Activated gamma-delta T cell treated with Interleukin-2 at 50 U/mL for 16 hours (primary cell): ENCODE results near the gene PPP1R37.
A peak's percentile ranks its signal among the peaks of the same experiment; 100 is the strongest.
"Not testable (repeated sequence)": the region's sequence is repeated elsewhere in the genome, so short reads cannot be mapped to it uniquely, and the experiment has no call there.

ENCODE experiments used
- DNase-seq: peaks from one replicate; pipeline ENCODE4 v3.0.0-alpha.2; 2020

The PPP1R37 gene

DNA sequence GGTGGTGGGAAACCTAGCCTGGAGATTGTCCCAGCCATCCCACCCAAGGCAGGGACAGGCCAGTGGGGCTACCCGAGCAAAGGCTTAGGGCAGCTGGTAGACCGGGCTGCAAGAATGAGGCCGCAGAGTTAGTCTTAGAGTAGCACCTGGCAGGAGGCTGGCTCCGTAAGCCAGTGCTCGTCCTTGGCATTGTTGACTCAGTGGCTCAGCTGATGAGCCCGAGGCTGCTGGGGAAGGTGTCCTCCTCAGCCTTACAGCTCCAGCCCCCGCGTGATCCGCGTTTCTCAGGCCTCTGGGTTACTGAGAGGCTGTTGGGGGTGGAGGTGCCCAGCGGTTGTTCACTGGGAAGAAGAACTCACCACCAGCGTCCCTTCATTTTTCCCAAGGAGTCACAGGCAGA is 24.7 kb downstream of the PPP1R37 start:
- DNase-seq: no peak

DNA sequence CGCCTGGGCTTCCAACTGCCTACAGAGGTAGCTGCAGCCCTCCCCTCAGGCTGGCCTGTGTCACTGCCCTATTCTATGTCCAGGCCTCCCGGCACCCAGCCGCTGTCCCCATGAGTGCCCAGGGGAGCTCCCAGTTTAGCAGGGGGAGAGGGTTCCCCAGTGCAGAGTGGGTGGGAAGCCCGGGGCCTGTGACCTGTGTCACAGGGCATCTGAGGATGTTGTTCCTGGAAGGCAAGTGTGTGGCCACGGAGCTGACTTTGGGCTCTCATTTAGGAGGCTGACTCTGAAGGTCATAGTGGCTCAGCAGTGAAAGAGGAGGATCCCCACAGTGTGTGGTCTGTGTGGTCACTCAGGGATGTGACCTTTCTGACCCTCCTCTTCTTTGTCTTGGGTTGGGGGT is 25.1 kb downstream of the PPP1R37 start:
- DNase-seq: no peak

DNA sequence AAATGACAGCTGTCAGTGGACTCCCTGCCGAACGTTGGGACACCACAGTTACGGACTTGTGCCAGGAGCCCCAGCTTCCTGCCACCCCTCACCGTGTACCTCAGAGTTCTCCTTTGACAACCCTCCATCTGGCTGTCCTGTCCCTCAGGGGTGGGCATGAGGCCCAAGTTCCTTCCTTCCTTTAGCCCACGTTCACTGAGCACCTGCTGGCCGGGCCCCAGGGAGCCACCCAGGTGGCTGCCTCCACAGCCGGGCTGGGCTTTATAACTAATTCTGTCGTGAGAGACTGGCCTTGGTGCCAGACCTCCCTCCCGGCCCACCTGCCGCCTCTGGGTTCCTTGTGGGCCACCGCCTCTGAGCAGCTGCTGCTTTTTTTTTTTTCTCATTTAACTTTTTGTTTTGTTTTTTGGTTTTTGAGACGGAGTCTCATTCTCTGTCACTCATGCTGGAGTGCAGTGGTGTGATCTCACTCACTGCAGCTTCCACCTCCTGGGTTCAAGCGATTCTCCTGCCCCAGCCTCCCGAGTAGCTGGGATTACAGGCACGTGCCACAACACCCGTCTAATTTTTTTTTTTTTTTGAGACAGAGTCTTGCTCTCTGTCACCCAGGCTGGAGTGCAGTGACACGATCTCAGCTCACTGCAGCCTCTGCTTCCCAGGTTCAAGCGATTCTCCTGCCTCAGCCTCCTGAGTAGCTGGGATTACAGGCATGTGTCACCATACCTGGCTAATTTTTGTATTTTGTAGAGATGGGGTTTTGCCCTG is 25.8 kb downstream of the PPP1R37 start:
- not testable (repeated sequence) for DNase-seq

DNA sequence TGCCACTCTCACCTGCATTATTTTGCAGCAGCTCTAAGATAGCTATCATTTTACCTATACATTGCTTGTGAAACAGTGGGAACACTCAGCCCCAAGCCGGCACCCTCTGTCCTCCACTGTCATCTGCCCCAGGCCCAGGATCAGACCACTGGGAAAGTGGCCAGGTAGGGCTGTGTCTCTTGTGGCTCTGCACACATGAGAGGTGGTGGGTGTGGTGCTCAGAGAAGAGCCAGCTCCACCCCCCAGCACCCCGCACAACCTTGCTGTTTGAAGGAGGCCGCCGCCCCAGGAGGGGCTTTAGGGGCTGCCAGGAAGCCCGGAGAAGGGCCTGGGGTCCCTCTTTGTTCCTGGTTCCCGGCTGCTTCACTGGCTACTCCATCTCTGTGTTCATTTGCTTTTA is 26.6 kb downstream of the PPP1R37 start:
- no peak for DNase-seq

DNA sequence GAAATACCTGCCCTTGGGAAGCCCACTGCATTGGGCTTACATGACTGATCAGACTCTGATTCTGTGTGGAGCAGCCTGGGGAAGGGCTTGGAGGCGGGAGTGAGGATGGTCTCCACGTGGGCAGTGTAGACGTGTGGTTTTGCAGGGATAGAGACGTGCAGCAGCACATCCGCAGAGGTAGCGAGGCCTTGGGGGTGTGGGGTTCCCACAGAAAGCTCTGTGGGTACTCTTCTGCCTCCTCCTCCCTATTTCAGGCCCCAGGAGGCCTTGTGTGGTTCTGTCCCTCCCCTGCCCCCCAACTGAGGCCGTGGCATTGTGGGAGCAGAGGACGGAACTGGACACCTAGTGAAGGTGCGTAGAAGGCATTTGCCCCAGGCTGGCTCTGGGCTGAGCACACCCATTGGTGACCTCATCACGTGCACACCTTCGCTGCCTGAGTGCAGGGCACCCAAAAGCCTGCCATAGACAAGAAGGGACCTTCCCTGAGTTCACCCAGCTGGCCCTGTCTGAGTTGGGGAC is 28.9 kb downstream of the PPP1R37 start:
- DNase-seq: no peak

DNA sequence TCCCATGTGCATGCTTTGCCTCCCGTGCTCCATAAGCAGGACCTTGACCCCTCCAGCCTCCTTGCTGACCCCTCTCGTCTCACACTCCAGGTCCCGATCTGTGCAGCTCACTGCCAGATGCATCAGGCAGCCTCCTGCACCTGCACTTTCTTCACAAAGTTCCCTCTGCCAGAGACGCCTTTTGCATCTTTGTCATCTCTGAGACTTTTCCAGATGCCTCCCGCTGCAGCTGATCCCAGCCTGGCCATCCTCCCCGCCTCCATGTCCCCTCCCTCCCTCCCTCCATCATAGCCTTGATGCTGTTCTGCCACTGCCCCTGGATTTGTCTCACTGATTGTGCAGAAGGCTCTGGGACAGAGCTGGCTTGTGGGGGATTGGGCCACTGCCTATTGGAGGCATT is 29.9 kb downstream of the PPP1R37 start:
- DNase-seq: no peak

DNA sequence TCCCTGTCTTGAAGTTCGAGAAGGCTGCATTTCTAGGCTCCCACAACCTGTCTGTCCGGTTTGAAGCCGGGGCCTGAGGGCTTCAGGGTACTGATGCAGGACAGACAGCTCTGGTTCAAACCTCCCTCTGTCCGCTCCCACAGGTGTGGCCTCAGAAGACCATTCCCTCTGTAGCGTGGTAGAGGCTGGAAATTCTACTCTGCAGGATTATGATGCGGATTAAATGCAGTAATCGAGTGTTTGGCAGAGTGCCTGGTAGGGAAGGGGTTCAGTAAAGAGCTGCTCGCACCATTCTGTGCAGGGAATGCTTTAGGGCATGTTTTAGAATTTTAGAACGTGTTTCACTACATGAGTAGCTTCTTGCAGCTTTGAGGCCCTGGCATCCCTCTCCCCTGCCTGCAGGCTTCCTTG is 30.5 kb downstream of the PPP1R37 start:
- DNase-seq: no peak

DNA sequence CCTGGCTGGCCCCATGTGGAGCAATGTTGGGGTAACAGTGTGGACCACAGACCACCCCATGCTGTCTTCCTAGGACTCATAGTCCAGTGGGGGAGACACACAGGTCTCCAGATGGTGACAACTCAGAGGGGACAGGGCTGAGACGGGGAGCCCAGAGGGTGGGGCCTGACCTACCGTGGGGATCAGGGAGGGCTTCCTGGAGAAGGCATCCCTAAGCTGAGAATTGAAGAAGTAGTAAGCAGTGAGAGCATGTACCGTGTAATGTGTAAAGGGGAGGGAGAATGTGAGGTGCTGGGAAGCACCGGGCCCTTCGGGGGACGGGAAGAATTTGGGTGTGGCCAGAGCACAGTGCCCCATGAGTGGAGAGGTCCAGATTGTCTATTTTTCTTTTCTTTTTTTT is 31.0 kb downstream of the PPP1R37 start:
- DNase-seq: no peak

DNA sequence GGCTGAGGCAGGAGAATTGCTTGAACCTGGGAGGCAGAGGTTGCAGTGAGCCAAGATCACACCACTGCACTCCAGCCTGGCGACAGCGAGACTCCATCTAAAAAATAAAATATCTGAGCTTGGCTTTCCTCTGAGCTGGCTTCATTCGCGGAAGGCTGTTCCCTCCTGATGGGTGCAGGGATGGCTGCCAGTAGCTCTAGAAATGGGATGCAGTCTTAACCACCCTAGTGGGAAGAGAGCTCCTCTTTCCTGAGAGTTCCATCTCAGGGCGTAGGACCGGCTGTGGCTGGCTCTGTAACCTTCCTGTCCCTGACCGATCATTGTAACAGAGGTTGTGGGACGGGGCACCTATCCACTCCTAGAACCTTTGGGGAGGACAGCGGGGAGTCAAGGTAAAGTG is 32.4 kb downstream of the PPP1R37 start:
- DNase-seq: no peak

DNA sequence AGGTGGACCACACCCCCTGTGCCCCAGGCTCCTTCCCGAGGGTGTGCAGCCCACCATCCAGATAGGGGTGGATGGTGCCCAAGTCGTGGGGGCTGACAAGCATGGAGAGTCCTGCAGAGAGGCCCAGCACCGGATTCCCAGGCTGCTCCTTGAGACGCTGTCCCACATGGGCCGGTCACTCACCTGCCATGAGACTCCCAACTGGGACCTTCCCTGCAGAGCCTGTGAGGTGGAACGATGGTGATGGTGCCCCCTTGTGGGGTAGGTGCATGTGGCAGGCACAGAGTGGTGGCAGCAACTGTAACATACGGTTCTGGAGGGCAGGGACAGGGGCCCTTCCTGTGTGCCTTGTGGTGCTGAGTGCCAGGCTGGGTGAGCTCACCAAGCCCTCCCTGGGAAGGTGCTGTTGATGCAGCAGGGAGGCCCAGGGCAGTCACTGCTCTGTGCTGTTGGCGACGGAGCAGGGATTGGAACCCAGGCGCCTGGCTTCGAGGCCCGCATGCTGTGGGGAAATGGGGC is 33.1 kb downstream of the PPP1R37 start:
- peak; percentile 65 for DNase-seq

DNA sequence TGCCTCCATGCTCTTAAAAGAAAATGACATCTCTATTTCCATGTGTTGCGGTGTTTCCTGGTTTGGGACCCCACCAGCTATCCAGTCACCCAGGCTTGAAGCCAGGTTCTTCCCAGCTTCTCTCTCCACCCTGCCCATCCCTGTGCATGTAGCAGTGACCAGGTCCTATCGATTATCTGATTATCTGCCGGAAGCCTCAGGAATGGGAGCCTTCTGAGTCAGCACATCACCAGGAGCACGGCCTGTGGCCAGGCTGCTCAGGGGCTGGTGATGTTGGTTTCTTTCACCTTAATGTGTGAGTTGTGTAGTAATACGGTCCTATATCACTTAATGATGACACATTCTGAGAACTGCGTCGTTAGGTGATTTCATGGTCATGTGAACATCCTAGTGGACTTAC is 33.7 kb downstream of the PPP1R37 start:
- DNase-seq: no peak

DNA sequence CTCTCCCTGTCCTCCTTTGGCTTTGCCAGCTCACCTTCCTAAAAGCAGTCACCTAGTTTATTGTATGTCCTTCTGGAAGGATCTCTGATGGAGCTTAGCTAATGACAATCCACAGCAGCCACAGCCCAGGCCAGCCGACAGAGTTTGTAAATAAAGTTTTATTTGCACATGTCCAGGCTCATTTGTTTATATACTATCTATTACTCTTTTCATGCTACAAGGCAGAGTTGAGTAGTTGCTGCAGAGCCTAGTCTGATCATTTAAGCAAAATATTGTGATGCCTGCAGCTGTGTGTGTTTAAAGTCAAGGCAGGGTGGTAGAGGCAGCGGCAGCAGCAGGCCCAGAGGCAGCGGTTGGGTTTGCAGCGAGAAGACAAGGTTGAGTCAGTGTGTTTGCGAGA is 35.2 kb downstream of the PPP1R37 start:
- DNase-seq: no peak

DNA sequence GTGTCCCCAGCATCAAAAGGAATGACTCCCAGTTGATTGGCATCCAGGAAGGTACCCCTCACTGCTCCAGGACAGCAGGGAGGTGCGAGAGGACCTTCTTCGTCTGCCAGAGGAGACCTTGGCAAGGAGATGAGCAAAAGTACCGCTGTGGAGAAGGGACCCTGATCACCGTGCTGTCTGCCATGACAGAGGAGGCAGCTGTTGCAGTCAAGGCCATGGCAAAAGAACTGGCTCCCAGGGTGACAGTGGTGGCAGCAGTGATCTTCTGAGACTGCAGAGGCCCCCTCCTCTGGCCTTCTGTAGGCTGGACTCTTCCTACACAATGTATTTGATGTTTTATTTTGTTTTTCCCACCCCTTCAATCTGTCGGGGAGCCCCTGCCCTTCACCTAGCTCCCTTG is 35.8 kb downstream of the PPP1R37 start:
- DNase-seq: no peak

DNA sequence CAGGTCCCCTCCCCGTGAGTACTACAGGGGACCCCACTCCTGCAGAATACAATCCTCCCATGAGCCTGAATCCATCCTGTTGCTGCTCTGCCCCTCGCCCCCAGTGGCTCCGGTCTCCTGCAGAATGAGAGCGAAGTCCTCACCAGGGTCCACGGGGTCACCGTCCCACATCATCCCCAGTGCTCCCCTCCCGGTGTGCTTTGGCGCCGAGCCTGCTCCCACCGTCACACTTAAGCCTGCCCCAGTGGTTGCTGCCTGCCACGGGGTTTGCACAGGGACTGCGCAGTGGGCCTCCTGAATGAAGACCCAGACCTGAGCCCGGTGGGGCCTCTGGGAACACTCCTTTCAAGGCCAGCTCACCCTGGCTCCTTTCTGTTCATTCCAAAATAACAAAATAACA is 37.3 kb downstream of the PPP1R37 start:
- DNase-seq: no peak

DNA sequence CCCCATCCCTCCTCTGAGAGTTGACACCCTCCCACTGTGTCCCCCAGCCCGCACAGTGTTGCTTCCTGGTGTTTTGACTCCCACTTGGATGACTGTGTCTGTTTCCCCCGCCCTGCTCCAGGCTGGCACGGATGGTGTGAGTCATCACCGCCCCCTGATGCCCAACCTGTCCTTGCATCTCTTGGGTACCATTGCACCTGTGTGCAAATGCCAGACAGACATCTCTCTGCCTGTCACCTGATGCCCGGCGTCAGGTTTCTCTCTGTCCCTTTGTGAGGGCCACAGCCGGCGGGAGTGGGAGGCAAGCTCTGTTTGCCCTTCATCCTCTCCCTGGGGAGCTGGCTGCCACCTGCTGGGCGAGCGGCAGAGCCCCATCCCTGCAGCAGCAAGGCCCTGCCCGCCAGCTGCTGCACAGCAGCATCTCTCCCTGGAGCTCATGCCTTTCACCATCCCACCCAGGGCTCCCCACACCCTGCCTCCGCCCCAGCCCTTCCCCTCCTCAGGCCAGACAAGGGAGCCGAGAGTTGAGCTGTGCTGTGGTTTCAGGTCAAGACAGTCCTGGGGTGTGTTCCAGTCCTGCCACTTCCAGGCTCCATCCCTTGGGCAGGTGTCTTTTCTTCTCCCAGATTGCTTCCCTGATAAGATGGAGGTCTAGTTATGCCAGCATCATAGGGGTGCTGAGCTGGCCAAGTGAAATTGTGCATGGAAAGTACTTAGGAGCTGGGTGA is 38.1 kb downstream of the PPP1R37 start:
- DNase-seq: no peak

DNA sequence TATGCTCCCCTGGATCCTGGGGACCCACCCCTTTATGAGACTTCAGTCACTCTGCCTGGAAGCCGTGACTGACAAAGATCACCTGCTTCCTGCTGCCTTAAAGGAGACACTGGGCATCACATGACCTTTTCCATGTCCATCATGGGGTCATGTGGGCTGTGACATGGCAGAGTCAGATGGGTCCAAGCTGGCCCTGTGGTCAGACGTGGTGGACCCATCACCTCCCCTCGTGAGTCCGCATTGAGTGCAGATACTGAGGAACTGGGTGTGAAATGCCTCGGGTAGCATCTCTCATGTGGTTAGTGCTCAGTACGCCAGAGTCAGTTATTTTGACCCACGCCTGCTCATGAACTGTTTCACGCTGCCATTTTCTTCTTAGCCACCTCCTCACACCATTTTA is 40.7 kb downstream of the PPP1R37 start:
- no peak for DNase-seq

DNA sequence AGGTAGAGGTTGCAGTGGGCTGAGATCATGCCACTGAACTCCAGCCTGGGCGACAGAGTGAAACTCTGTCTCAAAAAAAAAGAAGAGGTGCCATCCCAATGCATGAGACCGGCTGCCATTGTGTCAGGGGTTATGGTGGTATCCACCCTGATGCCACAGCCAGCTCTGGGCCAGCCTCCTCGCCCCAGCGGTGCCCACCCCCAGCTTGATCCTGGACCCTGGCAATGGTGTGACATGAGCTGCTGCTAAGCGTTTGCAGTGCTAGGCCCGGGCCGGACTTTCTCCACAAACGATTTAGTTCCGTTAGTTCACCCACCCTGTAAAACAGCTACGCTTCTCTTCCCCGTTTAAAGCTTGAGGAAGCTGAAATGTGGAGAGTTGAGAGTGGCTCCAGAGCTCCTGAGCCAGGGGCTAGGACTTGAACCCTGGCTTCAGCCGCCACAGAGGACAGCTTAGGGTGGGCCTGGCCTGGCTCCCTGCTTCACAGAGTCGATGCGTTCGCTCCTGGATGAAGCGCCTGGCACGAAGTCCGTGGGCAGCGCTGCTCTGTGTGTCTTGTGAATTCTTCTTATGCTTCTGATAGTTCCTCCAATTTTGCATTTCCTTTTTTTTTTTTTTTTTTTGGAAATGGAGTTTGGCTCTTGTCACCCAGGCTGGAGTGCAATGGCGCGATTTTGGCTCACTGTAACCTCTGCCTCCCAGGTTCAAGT is 42.4 kb downstream of the PPP1R37 start:
- no peak for DNase-seq

DNA sequence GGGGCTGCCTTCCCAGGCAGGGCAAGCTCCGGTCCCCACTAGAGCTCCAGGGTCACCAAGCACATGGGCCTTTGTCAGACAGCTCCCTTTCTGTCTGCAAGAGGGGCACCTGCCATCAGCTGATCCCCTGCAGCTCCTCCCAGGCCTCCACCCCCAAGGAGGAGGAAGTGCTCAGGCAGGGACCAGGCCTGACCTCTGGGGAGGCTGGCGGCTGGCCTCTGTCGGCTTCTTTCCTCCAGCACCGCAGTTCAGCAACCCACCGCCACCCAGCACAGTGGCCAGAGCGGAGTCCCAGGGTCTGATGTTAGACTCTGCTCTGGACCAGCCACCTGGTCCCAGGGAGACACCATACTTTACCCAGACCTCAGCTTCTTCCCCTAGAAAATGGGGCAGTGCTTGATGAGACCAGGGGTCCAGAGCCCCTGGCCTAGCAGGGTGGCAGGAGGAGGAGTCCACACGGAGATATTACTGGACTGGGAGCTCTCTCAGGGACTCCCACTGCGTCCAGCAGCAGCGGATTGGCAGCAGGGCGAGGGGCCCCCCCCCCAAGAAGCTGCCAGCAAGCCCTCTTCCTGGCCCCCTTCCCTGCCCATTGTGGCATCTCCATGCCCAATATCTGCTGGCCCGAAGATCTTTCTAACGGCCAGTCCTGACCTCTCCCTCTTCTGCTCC is 43.7 kb downstream of the PPP1R37 start:
- DNase-seq: no peak

DNA sequence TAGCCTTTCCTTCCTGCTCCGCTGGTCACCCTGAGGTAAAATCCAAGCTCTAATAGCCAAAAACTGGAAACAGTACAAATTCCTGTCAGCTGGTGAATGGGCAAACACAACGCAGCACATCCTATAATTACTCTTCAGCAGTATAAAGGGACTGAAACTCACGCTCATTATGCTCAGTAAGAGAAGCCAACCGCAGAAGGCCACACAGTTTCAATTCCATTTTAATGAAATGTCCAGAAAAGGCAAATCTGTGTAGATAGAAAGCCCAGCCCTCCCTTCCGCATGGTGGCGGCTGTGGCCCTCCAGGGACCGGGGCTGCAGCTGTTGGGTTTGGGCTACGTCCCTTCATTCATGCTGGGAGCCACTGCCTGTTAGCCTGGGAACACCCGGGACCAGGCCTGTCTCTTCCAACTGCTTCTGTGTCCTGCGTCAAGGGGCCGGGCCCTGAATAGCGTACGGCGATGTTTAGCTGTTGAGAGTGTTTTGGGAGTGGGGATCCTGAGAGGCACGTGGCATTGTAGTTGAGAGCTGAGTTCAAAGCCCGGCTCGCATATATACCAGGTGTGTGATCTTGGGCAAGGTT is 44.3 kb downstream of the PPP1R37 start:
- no peak for DNase-seq

DNA sequence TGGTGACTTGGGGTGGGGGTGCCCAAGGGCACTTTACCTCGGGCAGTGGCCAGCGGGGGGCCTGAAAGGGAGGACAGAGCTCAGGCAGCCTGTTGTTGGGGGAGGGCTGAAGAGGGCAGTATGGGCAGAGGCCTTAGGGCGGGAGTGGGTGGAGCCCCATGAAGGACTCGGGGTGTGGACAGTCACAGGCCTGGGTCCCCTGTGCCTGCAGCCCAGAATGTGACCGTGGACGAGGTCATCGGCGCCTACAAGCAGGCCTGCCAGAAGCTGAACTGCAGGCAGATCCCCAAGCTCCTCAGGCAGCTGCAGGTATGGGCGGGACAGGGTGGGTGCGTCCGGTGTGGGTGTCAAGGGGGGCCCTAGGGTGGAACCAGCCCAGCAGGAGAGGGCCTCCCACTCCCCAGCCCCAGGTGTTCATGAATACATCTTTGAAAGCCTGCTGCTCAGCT is 45.3 kb downstream of the PPP1R37 start:
- DNase-seq: no peak

DNA sequence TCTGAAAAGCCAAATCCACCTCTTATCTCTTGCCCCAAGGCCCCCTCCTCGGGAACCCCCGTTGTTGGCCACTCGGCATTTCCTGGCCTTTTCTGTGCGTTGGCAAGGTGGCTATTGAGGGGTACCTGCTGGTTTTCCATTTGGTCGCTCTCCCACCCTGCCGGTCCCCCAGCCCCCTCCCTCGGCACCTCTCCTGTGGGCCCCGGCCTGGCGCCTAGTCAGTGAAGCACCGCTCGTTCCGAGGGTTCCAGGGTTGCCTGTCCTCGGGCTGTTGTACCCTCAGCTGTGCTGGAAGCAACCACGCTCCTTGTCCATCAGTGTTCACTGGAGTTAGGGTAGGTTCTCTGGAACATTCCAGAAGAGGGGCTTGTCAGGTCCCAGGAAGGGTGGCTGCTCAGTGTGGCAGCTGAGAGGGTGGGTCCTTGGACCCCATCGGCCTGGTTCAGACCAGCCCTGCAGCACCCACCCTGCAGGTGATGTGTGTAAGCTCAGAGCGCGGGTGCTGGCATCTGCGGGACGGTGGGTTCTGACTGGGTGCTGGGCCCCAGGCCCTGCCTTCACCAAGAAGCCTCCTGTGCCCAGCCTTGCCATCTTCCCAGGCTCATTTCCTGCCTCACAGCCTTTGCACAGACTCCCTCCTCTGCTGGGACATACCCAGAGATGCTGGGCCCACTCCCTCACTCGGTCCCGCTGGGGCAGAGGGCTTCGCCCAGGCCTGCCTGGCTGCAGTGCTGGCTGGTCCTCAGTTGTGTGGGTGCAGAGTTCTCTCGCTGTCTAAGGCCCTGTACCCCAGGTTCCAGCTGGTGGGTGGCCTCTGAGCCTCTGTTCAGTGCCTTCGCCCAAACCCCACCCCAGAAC is 46.5 kb downstream of the PPP1R37 start:
- no peak for DNase-seq

DNA sequence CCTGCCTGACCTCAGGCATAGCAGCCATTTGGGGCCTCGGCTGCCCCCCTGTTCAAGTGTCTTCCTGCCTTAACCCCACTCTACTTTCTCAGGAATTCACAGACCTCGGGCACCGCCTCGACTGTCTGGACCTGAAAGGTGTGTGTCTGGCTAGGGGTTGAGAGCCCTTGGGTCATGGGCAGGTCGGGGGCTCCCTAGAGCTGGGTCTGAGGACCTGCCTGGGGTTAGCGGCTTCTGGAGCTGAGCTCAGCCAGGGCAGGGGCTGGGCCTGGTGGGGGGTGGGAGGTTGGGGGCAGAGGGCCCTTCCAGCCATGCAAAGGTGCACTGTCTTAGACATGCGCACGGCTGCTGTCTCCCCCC is 47.1 kb downstream of the PPP1R37 start:
- DNase-seq: no peak
